GM12878 (cell line): ENCODE results near the gene TRAPPC2B. TPM values are rescaled to one million over a fixed set of nuclear protein-coding genes. Genes with fewer than 3 reads are reported as not detected.

Experiments
- DPF2 ChIP-seq: fragments of 450-650 bp; IDR thresholded peaks from 2 replicates; pipeline ENCODE4 v1.6.1; 2017; ENCODE audit warnings: mild to moderate bottlenecking
- E2F8 ChIP-seq: fragments of 450-650 bp; IDR thresholded peaks from 2 replicates; pipeline ENCODE4 v1.6.1; 2018; ENCODE audit warnings: mild to moderate bottlenecking, low read depth, moderate library complexity; ENCODE audit not compliant: partially characterized antibody
- ETV6 ChIP-seq, 2 experiments: fragments of 450-650 bp in 1 of 2; IDR thresholded peaks in 1 of 2; conservative IDR thresholded peaks in 1 of 2; 2 replicates each; pipeline ENCODE4 v1.6.1; 2014; ENCODE audit warnings: antibody characterized with exemption in 1 of 2, borderline replicate concordance in 1 of 2, low read depth in 1 of 2, mild to moderate bottlenecking in 1 of 2, moderate library complexity in 1 of 2
- IRF4 ChIP-seq: IDR thresholded peaks from 2 replicates; pipeline ENCODE4 v1.6.1; 2011; ENCODE audit warnings: low read depth, low read length
- MTA3 ChIP-seq: IDR thresholded peaks from 2 replicates; pipeline ENCODE4 v1.6.1; 2012; ENCODE audit warnings: low read length, inconsistent platforms, borderline replicate concordance
- NFXL1 ChIP-seq: fragments of 450-650 bp; IDR thresholded peaks from 2 replicates; pipeline ENCODE4 v1.6.1; 2017; ENCODE audit warnings: antibody characterized with exemption, mild to moderate bottlenecking, borderline replicate concordance
- NR2C1 ChIP-seq: fragments of 450-650 bp; IDR thresholded peaks from 2 replicates; pipeline ENCODE4 v1.6.1; 2017; ENCODE audit warnings: antibody characterized with exemption, mild to moderate bottlenecking, moderate library complexity
- NRF1 ChIP-seq: conservative IDR thresholded peaks from 2 replicates; pipeline ENCODE4 v1.6.1; 2011; ENCODE audit warnings: mild to moderate bottlenecking, low read depth, low read length, improper control_type of control experiment
- ZNF217 ChIP-seq: fragments of 450-650 bp; IDR thresholded peaks from 2 replicates; pipeline ENCODE4 v1.6.1; 2017; ENCODE audit warnings: antibody characterized with exemption, mild to moderate bottlenecking
- ZNF592 ChIP-seq: fragments of 450-650 bp; IDR thresholded peaks from 2 replicates; pipeline ENCODE4 v1.6.1; 2017; ENCODE audit warnings: mild to moderate bottlenecking, moderate library complexity
- polyA plus RNA-seq, 11 experiments: library from polyadenylated mRNA; depleted of rRNA in 4 of 11; unstranded in 6 of 11; stranded (reverse) in 5 of 11; fragments of >200 nt; fragmentation: Nextera tagmentation in 4 of 11; fragmentation: Illumina TruSeq in 1 of 11; extraction: Ambion mirVana in 4 of 11; extraction: Trizol in 1 of 11; gene quantifications; 1 replicate in 1 of 11; 2 replicates in 10 of 11; pipeline versions ENCODE4 v1.2.1 to v1.2.3, GENCODE V29; 2011 to 2016; ENCODE audit warnings: inconsistent platforms in 2 of 11, missing spikeins in 2 of 11, low read depth in 1 of 11
- total RNA-seq, 4 experiments: library from RNA; depleted of rRNA in 3 of 4; stranded (reverse); fragments of >200 nt in 3 of 4; fragmentation: Illumina TruSeq in 1 of 4; extraction: Trizol in 1 of 4; gene quantifications; 2 replicates each; pipeline versions ENCODE4 v1.2.1 to v1.2.3, GENCODE V29; 2013 to 2021
- TF ChIP-seq, protein P1 (sequence below): fragments of 150-350 bp; IDR thresholded peaks from 2 replicates; pipeline ENCODE4 v1.6.1; 2014; ENCODE audit warnings: mild to moderate bottlenecking, low read depth, low read length
- TF ChIP-seq, protein P2 (sequence below): IDR thresholded peaks from 2 replicates; pipeline ENCODE4 v1.6.1; 2012; ENCODE audit warnings: low read depth, low read length, improper control_type of control experiment
- TF ChIP-seq, protein P3 (sequence below): fragments of 450-650 bp; IDR thresholded peaks from 2 replicates; pipeline ENCODE4 v1.6.1; 2017; ENCODE audit warnings: borderline replicate concordance

TRAPPC2B gene
- total and polyA plus RNA-seq, 10 of the 15 experiments (the other 5 are each of a cell fraction or from before 2014, with no cell fraction given) = 10.6 to 86.4 (median 25.6) TPM

- TF ChIP-seq ZNF592 = no peak
- TF ChIP-seq NR2C1 = 0 out of 2 replicates have a peak, but pooled peaks have one; percentile 3
- no peak for TF ChIP-seq ZNF217
- no peak for TF ChIP-seq IRF4
- TF ChIP-seq, protein P1, sequence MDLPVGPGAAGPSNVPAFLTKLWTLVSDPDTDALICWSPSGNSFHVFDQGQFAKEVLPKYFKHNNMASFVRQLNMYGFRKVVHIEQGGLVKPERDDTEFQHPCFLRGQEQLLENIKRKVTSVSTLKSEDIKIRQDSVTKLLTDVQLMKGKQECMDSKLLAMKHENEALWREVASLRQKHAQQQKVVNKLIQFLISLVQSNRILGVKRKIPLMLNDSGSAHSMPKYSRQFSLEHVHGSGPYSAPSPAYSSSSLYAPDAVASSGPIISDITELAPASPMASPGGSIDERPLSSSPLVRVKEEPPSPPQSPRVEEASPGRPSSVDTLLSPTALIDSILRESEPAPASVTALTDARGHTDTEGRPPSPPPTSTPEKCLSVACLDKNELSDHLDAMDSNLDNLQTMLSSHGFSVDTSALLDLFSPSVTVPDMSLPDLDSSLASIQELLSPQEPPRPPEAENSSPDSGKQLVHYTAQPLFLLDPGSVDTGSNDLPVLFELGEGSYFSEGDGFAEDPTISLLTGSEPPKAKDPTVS = no peak
- TF ChIP-seq ETV6 (conservative IDR thresholded peaks at IDR 0.05 in 1 of 2, IDR thresholded peaks at IDR 0.05 in 1 of 2; ENCODE audit: borderline replicate concordance in 1 of 2, low read depth in 1 of 2) = no peak
- no peak for TF ChIP-seq NRF1
- TF ChIP-seq, protein P2, sequence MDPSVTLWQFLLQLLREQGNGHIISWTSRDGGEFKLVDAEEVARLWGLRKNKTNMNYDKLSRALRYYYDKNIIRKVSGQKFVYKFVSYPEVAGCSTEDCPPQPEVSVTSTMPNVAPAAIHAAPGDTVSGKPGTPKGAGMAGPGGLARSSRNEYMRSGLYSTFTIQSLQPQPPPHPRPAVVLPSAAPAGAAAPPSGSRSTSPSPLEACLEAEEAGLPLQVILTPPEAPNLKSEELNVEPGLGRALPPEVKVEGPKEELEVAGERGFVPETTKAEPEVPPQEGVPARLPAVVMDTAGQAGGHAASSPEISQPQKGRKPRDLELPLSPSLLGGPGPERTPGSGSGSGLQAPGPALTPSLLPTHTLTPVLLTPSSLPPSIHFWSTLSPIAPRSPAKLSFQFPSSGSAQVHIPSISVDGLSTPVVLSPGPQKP = no peak
- no peak for TF ChIP-seq E2F8
- TF ChIP-seq MTA3 = no peak
- TF ChIP-seq, protein P3, sequence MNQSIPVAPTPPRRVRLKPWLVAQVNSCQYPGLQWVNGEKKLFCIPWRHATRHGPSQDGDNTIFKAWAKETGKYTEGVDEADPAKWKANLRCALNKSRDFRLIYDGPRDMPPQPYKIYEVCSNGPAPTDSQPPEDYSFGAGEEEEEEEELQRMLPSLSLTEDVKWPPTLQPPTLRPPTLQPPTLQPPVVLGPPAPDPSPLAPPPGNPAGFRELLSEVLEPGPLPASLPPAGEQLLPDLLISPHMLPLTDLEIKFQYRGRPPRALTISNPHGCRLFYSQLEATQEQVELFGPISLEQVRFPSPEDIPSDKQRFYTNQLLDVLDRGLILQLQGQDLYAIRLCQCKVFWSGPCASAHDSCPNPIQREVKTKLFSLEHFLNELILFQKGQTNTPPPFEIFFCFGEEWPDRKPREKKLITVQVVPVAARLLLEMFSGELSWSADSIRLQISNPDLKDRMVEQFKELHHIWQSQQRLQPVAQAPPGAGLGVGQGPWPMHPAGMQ = no peak
- no peak for TF ChIP-seq NFXL1
- no peak for TF ChIP-seq DPF2
Observed at GRCh38 chr19:57350877-57351805, 12.2 kb upstream of the TRAPPC2B start, which contains the start of gene ZNF304 (continued).
